GM23338 (cell line): ENCODE measurements around the gene TPST1.

Source experiments
- CTCF ChIP-seq, 2 experiments: fragments of 200-600 bp in 1 of 2; sonication (generic) in 1 of 2; conservative IDR thresholded peaks; 2 replicates each; pipeline versions ENCODE4 v1.5.1 to v1.6.1; 2016 to 2017; ENCODE audit warnings: antibody characterized with exemption in 2 of 2, low read depth in 2 of 2, mild to moderate bottlenecking in 2 of 2, moderate library complexity in 1 of 2
- EZH2 ChIP-seq: fragments of 200-600 bp; sonication (generic); IDR thresholded peaks from one replicate; pipeline ENCODE4 v1.8.0; 2017; ENCODE audit warnings: antibody characterized with exemption, mild to moderate bottlenecking, low read depth; ENCODE audit not compliant: unreplicated experiment
- EZH2phosphoT487 ChIP-seq: fragments of 200-600 bp; sonication (generic); IDR thresholded peaks from one replicate; pipeline ENCODE4 v1.8.1; 2018; ENCODE audit warnings: antibody characterized with exemption; ENCODE audit not compliant: unreplicated experiment
- POLR2AphosphoS5 ChIP-seq: IDR thresholded peaks from 2 replicates; pipeline ENCODE4 v1.6.1; 2016; ENCODE audit warnings: antibody characterized with exemption, low read depth
- REST ChIP-seq: IDR thresholded peaks from one replicate; pipeline ENCODE4 v1.6.1; 2018; ENCODE audit warnings: antibody characterized with exemption; ENCODE audit not compliant: unreplicated experiment
- ZNF331 ChIP-seq: fragments of 250-450 bp; sonication (Bioruptor Pico); IDR thresholded peaks from 2 replicates; pipeline ENCODE4 v1.5.0; 2020; ENCODE audit warnings: low read depth, mild to moderate bottlenecking, moderate library complexity

GRCh38 chr7:66163186-66163610 lies 41.9 kb upstream of the TPST1 start:
- TF ChIP-seq POLR2AphosphoS5, result no peak
- TF ChIP-seq CTCF (conservative IDR thresholded peaks at IDR 0.05; ENCODE audit: low read depth in 2 of 2), result no peak
- no peak for TF ChIP-seq EZH2
- TF ChIP-seq REST, result no peak
- no peak for TF ChIP-seq EZH2phosphoT487
- no peak for TF ChIP-seq ZNF331 (CRISPR knock-in tag)
